Liver (tissue), 3 donors: Measurements from ENCODE around the gene FAM13C.

Experiments
- GABPA ChIP-seq, 2 donors: IDR thresholded peaks in 1 of 2; conservative IDR thresholded peaks in 1 of 2; 2 replicates each; pipeline ENCODE4 v1.6.1; 2016; ENCODE audit warnings: antibody characterized with exemption in 2 of 2, mild to moderate bottlenecking in 1 of 2, moderate library complexity in 1 of 2
- RAD21 ChIP-seq, 2 donors: IDR thresholded peaks; 2 replicates each; pipeline ENCODE4 v1.6.1; 2016; ENCODE audit warnings: antibody characterized with exemption in 2 of 2, mild to moderate bottlenecking in 2 of 2
- SP1 ChIP-seq: IDR thresholded peaks from 2 replicates; pipeline ENCODE4 v1.6.1; 2018; ENCODE audit warnings: antibody characterized with exemption, mild to moderate bottlenecking
- TAF1 ChIP-seq: conservative IDR thresholded peaks from 2 replicates; pipeline ENCODE4 v1.6.1; 2016; ENCODE audit warnings: antibody characterized with exemption, mild to moderate bottlenecking
- TF ChIP-seq, protein P1 (sequence below): fragments of 150-350 bp; IDR thresholded peaks from 2 replicates; pipeline ENCODE4 v1.5.1; 2017; ENCODE audit warnings: improper control_type of control experiment, low read depth, low read length; ENCODE audit not compliant: missing input control
- TF ChIP-seq, protein P2 (sequence below): IDR thresholded peaks from 2 replicates; pipeline ENCODE4 v1.6.1; 2016; ENCODE audit warnings: antibody characterized with exemption
- donor health status: healthy.
- donor health status: healthy.

DNA sequence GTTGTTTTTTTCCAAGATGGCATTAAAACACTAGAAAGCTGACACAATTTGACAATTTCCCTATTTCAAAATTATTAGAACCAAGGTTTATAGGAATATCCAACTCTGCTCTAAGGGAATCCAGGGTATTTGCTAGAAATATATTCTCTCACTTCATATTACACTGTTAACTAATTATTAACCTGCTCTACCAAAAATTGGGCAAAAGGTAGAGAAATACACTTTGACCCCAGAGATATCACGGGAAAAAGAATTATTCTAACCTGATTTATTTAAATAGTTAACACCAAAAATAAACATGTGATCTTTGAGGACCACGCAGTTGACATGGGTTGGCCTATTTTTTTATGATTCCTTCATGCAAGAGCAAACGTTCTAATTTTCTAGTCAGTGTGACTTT is 21.6 kb upstream of the FAM13C start:
- TF ChIP-seq GABPA (IDR thresholded peaks at IDR 0.05 in 1 of 2, conservative IDR thresholded peaks at IDR 0.05 in 1 of 2) (no peak), SP1 (peak; percentile 63), TAF1 (no peak), RAD21 (IDR thresholded peaks at IDR 0.05) (no peak)
- TF ChIP-seq, protein P1, sequence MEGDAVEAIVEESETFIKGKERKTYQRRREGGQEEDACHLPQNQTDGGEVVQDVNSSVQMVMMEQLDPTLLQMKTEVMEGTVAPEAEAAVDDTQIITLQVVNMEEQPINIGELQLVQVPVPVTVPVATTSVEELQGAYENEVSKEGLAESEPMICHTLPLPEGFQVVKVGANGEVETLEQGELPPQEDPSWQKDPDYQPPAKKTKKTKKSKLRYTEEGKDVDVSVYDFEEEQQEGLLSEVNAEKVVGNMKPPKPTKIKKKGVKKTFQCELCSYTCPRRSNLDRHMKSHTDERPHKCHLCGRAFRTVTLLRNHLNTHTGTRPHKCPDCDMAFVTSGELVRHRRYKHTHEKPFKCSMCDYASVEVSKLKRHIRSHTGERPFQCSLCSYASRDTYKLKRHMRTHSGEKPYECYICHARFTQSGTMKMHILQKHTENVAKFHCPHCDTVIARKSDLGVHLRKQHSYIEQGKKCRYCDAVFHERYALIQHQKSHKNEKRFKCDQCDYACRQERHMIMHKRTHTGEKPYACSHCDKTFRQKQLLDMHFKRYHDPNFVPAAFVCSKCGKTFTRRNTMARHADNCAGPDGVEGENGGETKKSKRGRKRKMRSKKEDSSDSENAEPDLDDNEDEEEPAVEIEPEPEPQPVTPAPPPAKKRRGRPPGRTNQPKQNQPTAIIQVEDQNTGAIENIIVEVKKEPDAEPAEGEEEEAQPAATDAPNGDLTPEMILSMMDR: no peak
- TF ChIP-seq, protein P2, sequence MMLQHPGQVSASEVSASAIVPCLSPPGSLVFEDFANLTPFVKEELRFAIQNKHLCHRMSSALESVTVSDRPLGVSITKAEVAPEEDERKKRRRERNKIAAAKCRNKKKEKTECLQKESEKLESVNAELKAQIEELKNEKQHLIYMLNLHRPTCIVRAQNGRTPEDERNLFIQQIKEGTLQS: no peak
